Psoas muscle (tissue), 8 donors: Measurements from ENCODE around the gene AK4. TPM values are rescaled to one million over a fixed set of nuclear protein-coding genes. Genes with fewer than 3 reads are reported as not detected.

Source experiments
- ATAC-seq, 4 donors: fragments of 200-7000 bp; cut with Tn5 transposase; one replicate each; pipeline ENCODE4 v1.9.1; 2020; ENCODE audit warnings: moderate library complexity in 3 of 4, mild to moderate bottlenecking in 2 of 4
- DNase-seq, 2 donors: peaks; one replicate each; pipeline ENCODE4 v3.0.0-alpha.2; 2020
- H3K27ac ChIP-seq: fragments of 200-600 bp; one replicate; pipeline ENCODE4 v1.8.0; 2022
- H3K27me3 ChIP-seq, 3 donors: fragments of 200-600 bp in 1 of 3; one replicate each; pipeline versions ENCODE4 v1.6.1 to v1.8.0; 2013 to 2022; ENCODE audit warnings: low read length in 2 of 3, mild to moderate bottlenecking in 2 of 3, moderate library complexity in 1 of 3; ENCODE audit not compliant: insufficient read depth in 3 of 3
- H3K36me3 ChIP-seq, 2 donors: fragments of 200-600 bp in 1 of 2; one replicate each; pipeline versions ENCODE4 v1.6.1 to v1.8.0; 2013 to 2022; ENCODE audit warnings: low read depth in 1 of 2, mild to moderate bottlenecking in 1 of 2, moderate library complexity in 1 of 2; ENCODE audit not compliant: insufficient read depth in 1 of 2
- H3K4me1 ChIP-seq: fragments of 200-600 bp; one replicate; pipeline ENCODE4 v1.8.0; 2022
- H3K4me3 ChIP-seq: fragments of 200-600 bp; one replicate; pipeline ENCODE4 v1.8.0; 2022; ENCODE audit warnings: mild to moderate bottlenecking
- H3K9me3 ChIP-seq: fragments of 200-600 bp; one replicate; pipeline ENCODE4 v1.8.0; 2022
- WGBS, 3 donors: extraction: QIAGEN DNeasy Blood & Tissue Kit; methylation state at CpG; one replicate each; pipeline versions ENCODE4 v1.1.6 to v1.1.7; 2013; 5-methylcytosine and 5-hydroxymethylcytosine counted together
- intact Hi-C, 2 donors: fragments of 100-400 bp; cut with DNase I; formaldehyde crosslinking; loops; one replicate each; pipeline versions ENCODE4 v1.11.0 to v1.14.2; 2022
- polyA plus RNA-seq, 3 donors: library from polyadenylated mRNA; stranded (reverse); fragments of 200-250 nt; gene quantifications; one replicate each; pipeline ENCODE4 v1.2.3, GENCODE V29; 2013
- total RNA-seq, 4 donors: library from RNA; stranded (reverse); fragmentation: NEBNext Ultra II Directional in 2 of 4; extraction: Animal tissue kit (Norgen Biotek cat#: 25700) in 2 of 4; gene quantifications; one replicate each; pipeline versions ENCODE4 v1.2.1 to v1.2.4, GENCODE V29; 2021 to 2023
- TF ChIP-seq, protein P1 (sequence below): fragments of 200-600 bp; IDR thresholded peaks from one replicate; pipeline ENCODE4 v1.8.0; 2022; ENCODE audit warnings: antibody characterized with exemption
- donor health status: healthy with polysubstance abuse.
- donor health status: DM: no; HTN: no; CAD: no; lungs with moderate emphysema.
- donor health status: Bipolar disorder and iron deficiency.
- donor health status: healthy.
- donor health status: DM: yes; HTN: yes; CAD: no.
- donor health status: DM: no; HTN: no; CAD: no.
- donor health status: DM: no; HTN: no; CAD: no.
- donor health status: DM: yes; HTN: yes; CAD: no.

Gene AK4
- total and polyA plus RNA-seq, 7 donors: 0.37 to 29.0 (median 1.4) TPM

DNA sequence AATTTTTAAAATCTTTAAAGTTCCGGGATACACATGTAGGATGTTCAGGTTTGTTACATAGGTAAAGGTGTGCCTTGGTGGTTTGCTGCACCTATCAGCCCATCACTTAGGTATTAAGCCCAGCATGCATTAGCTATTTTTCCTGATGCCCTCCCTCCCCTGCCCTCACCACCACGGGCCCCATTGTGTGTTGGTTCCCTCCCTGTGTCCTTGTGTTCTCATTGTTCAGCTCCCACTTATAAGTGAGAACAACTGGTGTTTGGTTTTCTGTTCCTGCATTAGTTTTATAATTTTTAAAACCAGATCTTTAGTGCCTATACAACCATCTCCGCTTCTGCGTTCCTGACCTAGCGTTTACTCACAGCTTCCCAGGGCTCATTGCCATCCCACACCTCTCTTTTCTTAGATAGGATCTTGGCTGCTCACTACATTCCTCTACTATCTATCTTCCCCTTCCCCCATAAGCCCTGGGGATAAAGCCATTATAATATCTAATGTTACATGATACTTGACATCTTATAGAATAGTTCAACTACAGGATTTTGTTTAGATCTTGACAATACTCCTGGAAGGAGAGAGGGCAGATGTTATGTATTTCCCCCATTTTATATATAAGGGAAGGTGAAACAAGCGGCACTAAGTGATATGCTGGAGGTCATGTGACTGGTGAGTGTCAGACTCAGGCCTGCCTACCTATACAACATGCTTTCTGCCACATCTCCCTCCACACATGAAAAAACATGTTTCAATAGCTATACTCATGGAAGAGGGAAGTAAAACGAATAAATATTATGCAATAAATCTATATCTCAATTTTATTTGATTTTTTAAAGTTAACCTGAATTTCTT lies 109.1 kb downstream of the AK4 start:
- Histone ChIP-seq H3K27me3 (no peaks in the 10 kb centered on the region), H3K9me3 (no peaks in the 10 kb centered on the region), H3K4me3 (no peak overlapping the region), H3K36me3 (no peaks in the 10 kb centered on the region), H3K4me1 (no peaks in the 10 kb centered on the region), H3K27ac (no peak overlapping the region)
- 87 to 94% (median 90%) methylated on average over 7 of the region's 7 CpGs for WGBS, 3 donors
- TF ChIP-seq, protein P1, sequence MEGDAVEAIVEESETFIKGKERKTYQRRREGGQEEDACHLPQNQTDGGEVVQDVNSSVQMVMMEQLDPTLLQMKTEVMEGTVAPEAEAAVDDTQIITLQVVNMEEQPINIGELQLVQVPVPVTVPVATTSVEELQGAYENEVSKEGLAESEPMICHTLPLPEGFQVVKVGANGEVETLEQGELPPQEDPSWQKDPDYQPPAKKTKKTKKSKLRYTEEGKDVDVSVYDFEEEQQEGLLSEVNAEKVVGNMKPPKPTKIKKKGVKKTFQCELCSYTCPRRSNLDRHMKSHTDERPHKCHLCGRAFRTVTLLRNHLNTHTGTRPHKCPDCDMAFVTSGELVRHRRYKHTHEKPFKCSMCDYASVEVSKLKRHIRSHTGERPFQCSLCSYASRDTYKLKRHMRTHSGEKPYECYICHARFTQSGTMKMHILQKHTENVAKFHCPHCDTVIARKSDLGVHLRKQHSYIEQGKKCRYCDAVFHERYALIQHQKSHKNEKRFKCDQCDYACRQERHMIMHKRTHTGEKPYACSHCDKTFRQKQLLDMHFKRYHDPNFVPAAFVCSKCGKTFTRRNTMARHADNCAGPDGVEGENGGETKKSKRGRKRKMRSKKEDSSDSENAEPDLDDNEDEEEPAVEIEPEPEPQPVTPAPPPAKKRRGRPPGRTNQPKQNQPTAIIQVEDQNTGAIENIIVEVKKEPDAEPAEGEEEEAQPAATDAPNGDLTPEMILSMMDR: no peak
- DNase-seq: no peak
- no peak for ATAC-seq
- intact Hi-C loops: loop anchor here in 1 of 2 donors (10.0 kb wide), 1 partner anchor 168 kb away; the partner anchor contains the start of genes LEPR and LEPROT

DNA sequence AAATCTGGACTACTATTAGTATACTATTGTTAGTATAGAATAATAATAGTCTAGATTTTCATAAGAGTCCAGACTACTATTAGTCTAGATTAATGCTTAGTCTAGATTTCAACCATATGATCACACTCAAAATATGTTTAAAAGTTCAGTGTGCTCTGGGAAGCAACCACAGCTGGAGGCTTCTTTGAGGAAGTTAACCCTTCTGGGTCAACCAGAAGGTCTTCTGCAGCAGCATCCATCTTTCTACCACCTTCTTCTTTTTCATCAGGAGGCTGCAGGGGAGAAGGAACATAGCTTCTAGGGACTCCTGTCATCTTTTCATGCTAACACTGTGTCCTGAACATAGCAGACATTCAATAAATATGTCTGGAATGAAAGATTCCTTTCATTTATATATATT lies 110.1 kb downstream of the AK4 start:
- Histone ChIP-seq H3K27me3 (no peaks in the 10 kb centered on the region), H3K27ac (no peak overlapping the region), H3K36me3 (no peaks in the 10 kb centered on the region), H3K9me3 (no peaks in the 10 kb centered on the region), H3K4me3 (no peak overlapping the region), H3K4me1 (no peaks in the 10 kb centered on the region)
- DNase-seq (no peak), ATAC-seq (no peak)
- intact Hi-C loops: loop anchor here in 1 of 2 donors (10.0 kb wide), 1 partner anchor 167 kb away; the partner anchor contains the start of genes LEPR and LEPROT
- TF ChIP-seq, protein P1: no peak

DNA sequence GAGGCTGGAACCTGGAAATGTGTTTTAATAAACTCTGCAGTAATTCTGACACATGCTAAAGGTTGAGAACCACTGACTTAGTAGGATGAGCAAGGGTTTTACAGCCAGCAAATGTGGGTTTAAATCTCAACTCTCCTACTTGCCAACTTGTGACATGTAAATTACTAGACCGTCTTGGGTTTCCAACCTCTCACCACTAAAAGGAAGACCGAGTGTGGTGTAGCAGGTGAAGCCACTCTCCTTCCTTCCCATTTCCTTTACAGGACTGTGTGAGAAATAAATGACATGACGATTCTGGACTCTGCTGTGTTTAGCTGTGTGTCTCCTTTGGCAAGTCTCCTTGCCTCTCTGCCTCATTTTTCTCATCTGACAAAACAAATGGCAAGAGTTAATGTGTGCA lies 111.8 kb downstream of the AK4 start:
- H3K9me3 ChIP-seq: no peaks in the 10 kb centered on the region
- no peak overlapping the region for H3K27ac ChIP-seq
- DNase-seq (no peak), ATAC-seq (no peak)
- intact Hi-C loops: loop anchor here in 1 of 2 donors (10.0 kb wide), 1 partner anchor 165 kb away; the partner anchor contains the start of genes LEPR and LEPROT
- peaks cover 0 to 8% (median 0%) of the 10 kb centered on the region in 3 donors for H3K27me3 ChIP-seq
- TF ChIP-seq, protein P1: no peak
- H3K36me3 ChIP-seq: no peaks in the 10 kb centered on the region
- no peak overlapping the region for H3K4me3 ChIP-seq
- peaks cover 1% of the 10 kb centered on the region for H3K4me1 ChIP-seq
- WGBS, 3 donors: 45 to 53% (median 50%) methylated on average over 3 of the region's 3 CpGs

- 69 to 75% (median 70%) methylated on average over 4 of the region's 4 CpGs for WGBS, 3 donors
- H3K27me3 ChIP-seq: peaks cover 0 to 19% (median 2%) of the 10 kb centered on the region in 3 donors
- no peak overlapping the region for H3K27ac ChIP-seq
- H3K4me3 ChIP-seq: no peak overlapping the region
- H3K36me3 ChIP-seq: no peaks in the 10 kb centered on the region
- peaks cover 8% of the 10 kb centered on the region for H3K4me1 ChIP-seq
- TF ChIP-seq, protein P1: no peak
- ATAC-seq: no peak
- no peak for DNase-seq
- H3K9me3 ChIP-seq: no peaks in the 10 kb centered on the region
- intact Hi-C loops: no loop called here
Observed at GRCh38 chr1:65260851-65261473, 113.0 kb downstream of the AK4 start.
